Measurements from ENCODE around the gene LONRF2.

LONRF2 gene

DNA sequence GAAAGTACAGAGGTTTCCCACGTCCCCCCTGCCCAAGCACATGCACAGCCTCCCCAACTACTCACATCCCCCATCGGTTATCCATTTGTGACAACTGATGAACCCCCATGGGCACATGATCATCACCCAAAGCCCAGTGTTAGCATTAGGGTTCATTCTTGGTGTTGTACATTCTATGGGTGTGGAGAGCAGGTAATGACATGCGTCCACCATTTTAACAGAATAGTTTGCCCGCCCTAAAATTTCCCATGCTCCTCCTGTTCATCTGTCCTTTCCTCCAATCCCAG is 74.3 kb downstream of the LONRF2 start:
- TF ChIP-seq SUZ12 (IDR thresholded peaks at IDR 0.05) = no peak
- TF ChIP-seq FOXM1 (IDR thresholded peaks at IDR 0.05; ENCODE audit: borderline replicate concordance) = no peak
- no peak for TF ChIP-seq HDGF (IDR thresholded peaks at IDR 0.05; ENCODE audit: borderline replicate concordance)
- no peak for TF ChIP-seq CTBP1 (IDR thresholded peaks at IDR 0.05; ENCODE audit: borderline replicate concordance)
- TF ChIP-seq ZNF384 (IDR thresholded peaks at IDR 0.05) = no peak
- no peak for TF ChIP-seq BHLHE40 (IDR thresholded peaks at IDR 0.05; ENCODE audit: borderline replicate concordance)
- no peak for TF ChIP-seq TARDBP (IDR thresholded peaks at IDR 0.05)
- no peak for TF ChIP-seq ELF4 (IDR thresholded peaks at IDR 0.05)
- no peak for TF ChIP-seq LEF1 (IDR thresholded peaks at IDR 0.05; ENCODE audit: borderline replicate concordance)
- TF ChIP-seq L3MBTL2 (conservative IDR thresholded peaks at IDR 0.05) = no peak
- ChIA-PET CTCF (interaction anchor here (1.6 kb wide), 1 partner anchor 133 kb away, joined by 3 read pairs; no protein-coding TSS in a partner anchor), POLR2A (no interaction called here)
- no peak for DNase-seq (ENCODE audit: extremely low spot score)

DNA sequence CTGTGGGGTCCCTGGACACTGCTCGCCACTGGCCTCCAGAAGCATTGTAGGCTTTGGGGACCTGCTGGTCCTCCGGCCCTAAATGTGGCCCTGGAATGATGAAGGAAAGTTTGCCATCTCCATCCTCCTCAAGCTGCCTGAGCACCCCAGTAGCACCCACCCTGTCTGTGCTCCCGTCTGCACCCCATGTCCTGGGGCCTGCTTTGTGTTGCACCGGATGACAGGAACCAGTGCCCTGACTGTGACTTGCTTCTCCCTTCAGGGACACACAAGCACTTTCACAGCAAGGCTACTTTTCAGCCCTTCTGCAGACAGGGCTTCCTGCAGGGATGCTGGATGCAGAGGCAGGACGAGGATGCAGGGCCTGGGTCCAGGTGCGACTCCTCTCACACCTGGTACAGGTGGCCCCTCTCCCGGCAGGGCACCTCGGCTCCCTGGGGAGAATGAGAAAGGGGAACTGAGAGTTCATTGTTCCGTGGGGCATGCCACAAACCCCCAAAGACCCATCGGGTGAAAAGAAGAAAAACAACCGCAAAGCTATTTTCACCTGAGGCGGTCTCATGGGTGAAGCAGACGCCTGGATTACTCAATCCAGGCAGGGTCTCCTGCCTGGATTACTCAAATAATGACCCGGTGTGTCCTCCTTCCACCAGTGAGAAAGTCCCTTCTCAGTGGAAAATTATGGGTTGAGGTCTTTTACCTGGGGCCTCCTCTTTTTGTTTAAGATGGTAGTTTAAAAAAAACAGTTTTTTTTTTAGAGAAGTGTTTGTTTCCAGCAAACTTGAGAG is 74.9 kb downstream of the LONRF2 start:
- TF ChIP-seq TARDBP (IDR thresholded peaks at IDR 0.05) = no peak
- TF ChIP-seq ELF4 (IDR thresholded peaks at IDR 0.05) = no peak
- TF ChIP-seq FOXM1 (IDR thresholded peaks at IDR 0.05; ENCODE audit: borderline replicate concordance) = no peak
- TF ChIP-seq ARNT (IDR thresholded peaks at IDR 0.05) = no peak
- no peak for TF ChIP-seq L3MBTL2 (conservative IDR thresholded peaks at IDR 0.05)
- TF ChIP-seq FOXK2 (IDR thresholded peaks at IDR 0.05) = no peak
- TF ChIP-seq, protein P1, sequence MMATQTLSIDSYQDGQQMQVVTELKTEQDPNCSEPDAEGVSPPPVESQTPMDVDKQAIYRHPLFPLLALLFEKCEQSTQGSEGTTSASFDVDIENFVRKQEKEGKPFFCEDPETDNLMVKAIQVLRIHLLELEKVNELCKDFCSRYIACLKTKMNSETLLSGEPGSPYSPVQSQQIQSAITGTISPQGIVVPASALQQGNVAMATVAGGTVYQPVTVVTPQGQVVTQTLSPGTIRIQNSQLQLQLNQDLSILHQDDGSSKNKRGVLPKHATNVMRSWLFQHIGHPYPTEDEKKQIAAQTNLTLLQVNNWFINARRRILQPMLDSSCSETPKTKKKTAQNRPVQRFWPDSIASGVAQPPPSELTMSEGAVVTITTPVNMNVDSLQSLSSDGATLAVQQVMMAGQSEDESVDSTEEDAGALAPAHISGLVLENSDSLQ (IDR thresholded peaks at IDR 0.05) = no peak
- no peak for TF ChIP-seq ZNF384 (IDR thresholded peaks at IDR 0.05)
- no peak for TF ChIP-seq LEF1 (IDR thresholded peaks at IDR 0.05; ENCODE audit: borderline replicate concordance)
- DNase-seq (ENCODE audit: extremely low spot score) = no peak
- POLR2A ChIA-PET = no interaction called here
- CTCF ChIA-PET = interaction anchor here (1.2 to 2.0 kb wide), 3 partner anchors 11 to 134 kb away, joined by 3 to 8 read pairs (median 4); no protein-coding TSS in a partner anchor

DNA sequence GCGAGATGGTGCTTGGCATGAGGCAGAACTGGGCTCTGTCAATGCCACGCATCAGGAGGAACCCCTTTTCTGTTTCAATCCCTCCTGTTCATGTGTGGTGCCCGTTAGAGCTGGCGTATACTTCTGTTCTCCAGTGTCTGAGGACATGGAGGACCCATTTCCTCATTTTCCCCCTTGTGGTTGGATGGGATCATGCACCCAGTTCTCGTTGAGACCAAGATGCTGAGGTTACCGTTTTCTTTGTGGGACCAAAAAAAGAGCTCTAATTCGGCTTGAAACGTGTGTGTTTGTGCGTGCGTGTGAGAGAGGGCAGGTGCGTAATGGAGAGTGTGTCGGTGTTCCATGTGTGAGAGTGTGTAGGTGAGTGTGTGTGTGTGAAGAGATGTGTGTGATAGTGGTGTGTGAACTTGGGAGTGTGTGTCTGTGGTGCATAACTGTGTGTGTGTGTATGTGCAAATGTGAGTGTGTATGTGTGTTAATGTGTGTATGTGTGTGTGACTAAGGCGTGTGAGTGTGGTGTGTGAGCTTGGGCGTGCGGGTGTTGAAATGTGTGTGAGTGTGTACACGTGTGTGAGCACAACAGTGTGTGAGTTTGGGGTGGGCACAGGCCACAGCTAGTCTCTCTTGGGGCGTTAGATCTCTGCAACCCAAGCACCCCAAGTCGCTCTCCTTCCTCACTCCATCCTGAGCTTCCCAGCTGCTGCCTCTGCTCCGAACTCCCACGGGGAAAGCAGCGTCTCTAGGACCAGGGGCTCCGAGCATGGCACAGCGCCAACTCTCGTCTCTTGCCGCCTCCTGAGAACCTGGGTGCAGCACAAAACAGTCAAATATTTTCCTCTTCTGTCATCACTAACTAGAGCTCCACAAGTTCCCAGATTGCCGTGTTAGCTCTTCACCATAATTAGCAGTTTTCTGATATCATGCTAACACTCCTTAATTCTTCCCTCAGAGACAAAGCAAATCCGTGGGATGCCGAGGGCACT is 75.8 kb downstream of the LONRF2 start:
- ChIA-PET CTCF (interaction anchor here (0.6 to 2.3 kb wide), 8 partner anchors 8 to 687 kb away, joined by 3 to 9 read pairs (median 4); no protein-coding TSS in a partner anchor), POLR2A (no interaction called here)
- TF ChIP-seq FOXM1 (IDR thresholded peaks at IDR 0.05; ENCODE audit: borderline replicate concordance) (no peak), NFRKB (IDR thresholded peaks at IDR 0.05) (no peak), HDGF (IDR thresholded peaks at IDR 0.05; ENCODE audit: borderline replicate concordance) (no peak), BHLHE40 (IDR thresholded peaks at IDR 0.05; ENCODE audit: borderline replicate concordance) (no peak), LEF1 (IDR thresholded peaks at IDR 0.05; ENCODE audit: borderline replicate concordance) (no peak), ELF4 (IDR thresholded peaks at IDR 0.05) (no peak), SP1 (IDR thresholded peaks at IDR 0.05) (no peak), ARNT (IDR thresholded peaks at IDR 0.05) (no peak)
- DNase-seq (ENCODE audit: extremely low spot score) = peak; percentile 62

DNA sequence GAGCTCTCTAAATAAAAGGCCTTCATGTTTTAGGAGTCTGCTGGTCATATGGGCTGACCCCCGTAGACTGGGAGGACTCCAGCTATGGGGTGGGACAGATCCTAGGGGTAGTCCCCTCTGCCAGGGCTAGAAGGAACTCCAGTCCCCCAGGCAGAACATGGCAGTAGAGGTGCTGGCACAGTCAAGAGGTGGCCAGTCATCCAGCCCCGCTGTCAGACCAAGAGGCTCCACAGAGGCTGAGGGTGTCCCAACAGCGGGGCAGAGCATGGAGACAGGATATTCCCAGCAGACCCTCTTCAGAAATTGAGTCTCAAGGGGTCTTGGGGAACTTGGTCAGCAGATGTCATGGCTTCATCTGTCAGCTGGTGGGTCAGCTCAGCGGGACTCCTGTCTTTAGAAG is 76.6 kb downstream of the LONRF2 start:
- DNase-seq (ENCODE audit: extremely low spot score) = no peak
- ChIA-PET POLR2A (no interaction called here), CTCF (interaction anchor here (0.6 to 2.3 kb wide), 4 partner anchors 15 to 687 kb away, joined by 3 to 9 read pairs (median 7); no protein-coding TSS in a partner anchor)
- no peak for TF ChIP-seq TARDBP (IDR thresholded peaks at IDR 0.05)

DNA sequence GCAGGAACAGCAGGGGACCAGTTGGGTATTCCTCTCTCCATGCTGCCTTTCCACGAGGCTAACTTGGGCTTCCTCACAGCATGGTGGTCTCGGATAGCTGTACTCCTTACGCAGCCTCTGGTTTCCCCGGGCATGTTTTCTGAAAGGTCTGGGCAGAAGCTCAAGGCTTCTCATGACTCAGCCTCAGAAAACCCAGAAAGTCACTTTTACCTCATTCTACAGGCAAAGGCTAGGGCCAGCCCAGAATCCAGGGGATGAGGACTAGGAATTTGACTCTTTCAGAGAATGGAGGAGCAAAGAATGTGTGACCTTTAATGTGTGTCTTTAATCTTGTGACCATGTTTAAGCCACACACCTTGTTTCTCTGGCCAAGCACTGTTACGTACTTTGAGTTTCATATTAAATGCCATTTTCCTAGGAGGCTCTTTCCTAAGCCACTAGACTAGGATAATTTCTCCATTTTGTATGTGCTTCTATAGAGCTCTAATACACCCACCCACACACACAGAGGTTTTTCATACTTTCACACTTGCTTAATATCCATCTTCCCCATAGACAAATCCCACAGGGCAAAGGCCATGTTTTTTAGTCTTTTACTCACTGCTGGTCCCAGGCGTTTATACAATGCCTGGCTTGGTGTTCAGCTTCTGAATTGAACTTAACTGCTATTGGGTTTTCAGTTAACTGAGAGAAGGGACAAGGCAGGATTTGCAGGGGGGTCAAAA is 77.3 kb downstream of the LONRF2 start:
- POLR2A ChIA-PET = no interaction called here
- TF ChIP-seq NFRKB (IDR thresholded peaks at IDR 0.05) (no peak), ELF4 (IDR thresholded peaks at IDR 0.05) (no peak), FOXM1 (IDR thresholded peaks at IDR 0.05; ENCODE audit: borderline replicate concordance) (no peak), LEF1 (IDR thresholded peaks at IDR 0.05; ENCODE audit: borderline replicate concordance) (no peak), ARNT (IDR thresholded peaks at IDR 0.05) (no peak), CTBP1 (IDR thresholded peaks at IDR 0.05; ENCODE audit: borderline replicate concordance) (no peak), HDGF (IDR thresholded peaks at IDR 0.05; ENCODE audit: borderline replicate concordance) (no peak), SP1 (IDR thresholded peaks at IDR 0.05) (no peak), FOXA1 (IDR thresholded peaks at IDR 0.05) (no peak), FOXK2 (IDR thresholded peaks at IDR 0.05) (no peak)
- TF ChIP-seq, protein P1 (IDR thresholded peaks at IDR 0.05) = no peak
- CTCF ChIA-PET = interaction anchor here (0.6 to 2.3 kb wide), 4 partner anchors 8 to 686 kb away, joined by 3 to 9 read pairs (median 7); no protein-coding TSS in a partner anchor
- DNase-seq (ENCODE audit: extremely low spot score) = no peak

DNA sequence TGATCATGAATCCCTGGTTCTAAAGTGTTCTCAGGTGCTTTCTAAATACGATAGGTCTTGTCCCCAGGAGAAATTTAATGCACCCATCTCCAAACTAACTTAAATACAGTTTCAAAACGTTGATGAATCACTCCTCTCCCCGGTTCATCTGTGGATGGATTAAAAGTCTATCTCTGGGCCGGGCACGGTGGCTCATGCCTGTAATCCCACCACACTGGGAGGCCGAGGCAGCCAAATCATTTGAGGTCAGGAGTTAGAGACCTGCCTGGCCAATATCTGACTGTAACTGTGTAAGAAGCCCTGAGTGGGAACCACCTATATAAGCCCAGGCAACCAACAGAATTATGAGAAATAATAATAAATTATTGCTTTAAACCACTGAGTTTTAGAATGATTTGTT is 78.7 kb downstream of the LONRF2 start:
- CTCF ChIA-PET = no interaction called here
- no peak for DNase-seq (ENCODE audit: extremely low spot score)
- TF ChIP-seq SP1 (IDR thresholded peaks at IDR 0.05) (no peak), FOXM1 (IDR thresholded peaks at IDR 0.05; ENCODE audit: borderline replicate concordance) (no peak), ELF4 (IDR thresholded peaks at IDR 0.05) (no peak), FOXK2 (IDR thresholded peaks at IDR 0.05) (no peak), ZNF384 (IDR thresholded peaks at IDR 0.05) (no peak), FOXA1 (IDR thresholded peaks at IDR 0.05) (no peak), LEF1 (IDR thresholded peaks at IDR 0.05; ENCODE audit: borderline replicate concordance) (no peak), TARDBP (IDR thresholded peaks at IDR 0.05) (no peak), ARNT (IDR thresholded peaks at IDR 0.05) (no peak), NFRKB (IDR thresholded peaks at IDR 0.05) (no peak), CTBP1 (IDR thresholded peaks at IDR 0.05; ENCODE audit: borderline replicate concordance) (no peak), BHLHE40 (IDR thresholded peaks at IDR 0.05; ENCODE audit: borderline replicate concordance) (no peak), HDGF (IDR thresholded peaks at IDR 0.05; ENCODE audit: borderline replicate concordance) (no peak), L3MBTL2 (conservative IDR thresholded peaks at IDR 0.05) (no peak), SUZ12 (IDR thresholded peaks at IDR 0.05) (no peak)
- TF ChIP-seq, protein P1 (IDR thresholded peaks at IDR 0.05) = no peak
- POLR2A ChIA-PET = no interaction called here

Measured in HEK293T (cell line).